Tibial artery (tissue), 4 donors: ENCODE measurements around the gene NEDD1.

Source experiments
- DNase-seq, 2 donors: peaks; one replicate each; pipeline ENCODE4 v3.0.0-alpha.2; 2019
- H3K27ac ChIP-seq, 2 donors: fragments of 200-600 bp; sonication (generic) in 1 of 2; 1 replicate in 1 of 2; 2 replicates in 1 of 2; pipeline ENCODE4 v1.5.1; 2018 to 2019; ENCODE audit warnings: mild to moderate bottlenecking in 1 of 2
- H3K27me3 ChIP-seq, 2 donors: fragments of 200-600 bp; sonication (generic) in 1 of 2; one replicate each; pipeline versions ENCODE4 v1.5.1 to v1.6.0; 2016 to 2019
- H3K36me3 ChIP-seq, 3 donors: fragments of 200-600 bp; sonication (generic) in 2 of 3; one replicate each; pipeline ENCODE4 v1.5.1; 2016 to 2019; ENCODE audit warnings: mild to moderate bottlenecking in 2 of 3
- H3K4me1 ChIP-seq, 4 donors: fragments of 200-600 bp; sonication (generic) in 2 of 4; 1 replicate in 3 of 4; 2 replicates in 1 of 4; pipeline ENCODE4 v1.5.1; 2016 to 2019
- H3K4me3 ChIP-seq, 2 donors: fragments of 200-600 bp; sonication (generic) in 1 of 2; 1 replicate in 1 of 2; 2 replicates in 1 of 2; pipeline ENCODE4 v1.5.1; 2018 to 2019; ENCODE audit warnings: mild to moderate bottlenecking in 2 of 2
- H3K9me3 ChIP-seq, 3 donors: fragments of 200-600 bp; sonication (generic) in 1 of 3; one replicate each; pipeline ENCODE4 v1.5.1; 2016 to 2019
- intact Hi-C: fragments of 100-400 bp; cut with DNase I; formaldehyde crosslinking; loops from one replicate; pipeline ENCODE4 v1.15.0; 2023; ENCODE audit warnings: low total_unique reads
- TF ChIP-seq, protein P1 (sequence below), 2 experiments: fragments of 200-600 bp in 1 of 2; fragments of 450-650 bp in 1 of 2; IDR thresholded peaks; one replicate each; pipeline ENCODE4 v1.5.1; 2017 to 2019; ENCODE audit warnings: antibody characterized with exemption in 2 of 2, mild to moderate bottlenecking in 1 of 2, moderate library complexity in 1 of 2

Gene NEDD1

DNA sequence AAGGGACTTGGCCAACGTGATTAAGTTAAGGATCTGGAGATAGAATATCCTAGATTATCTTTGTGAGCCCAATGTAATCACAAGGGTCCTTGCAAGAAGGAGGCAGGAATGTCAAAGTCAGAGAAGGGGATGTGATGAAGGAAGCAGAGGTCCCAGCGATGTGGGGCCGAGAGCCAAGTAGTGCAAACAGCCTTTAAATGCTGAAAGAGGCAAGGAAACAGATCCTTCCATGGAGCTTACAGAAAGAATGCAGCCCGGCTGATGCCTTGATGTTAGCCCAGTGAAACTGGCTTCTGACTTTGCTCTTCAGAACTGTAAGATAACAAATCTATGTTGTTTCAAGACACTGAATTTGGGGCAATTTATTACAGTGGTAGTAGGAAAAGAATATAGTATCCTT lies 74.9 kb downstream of the NEDD1 start:
- Histone ChIP-seq H3K27me3 (peaks cover 0 to 15% of the 10 kb centered on the region in 2 donors), H3K9me3 (no peaks in the 10 kb centered on the region), H3K36me3 (no peaks in the 10 kb centered on the region), H3K4me1 (peaks cover 0 to 17% (median 9%) of the 10 kb centered on the region in 4 donors), H3K4me3 (no peak overlapping the region), H3K27ac (no peak overlapping the region)
- intact Hi-C loops, result loop anchor here (10.0 kb wide), 1 partner anchor 407 kb away; no protein-coding TSS in a partner anchor
- no peak for DNase-seq
- TF ChIP-seq, protein P1, sequence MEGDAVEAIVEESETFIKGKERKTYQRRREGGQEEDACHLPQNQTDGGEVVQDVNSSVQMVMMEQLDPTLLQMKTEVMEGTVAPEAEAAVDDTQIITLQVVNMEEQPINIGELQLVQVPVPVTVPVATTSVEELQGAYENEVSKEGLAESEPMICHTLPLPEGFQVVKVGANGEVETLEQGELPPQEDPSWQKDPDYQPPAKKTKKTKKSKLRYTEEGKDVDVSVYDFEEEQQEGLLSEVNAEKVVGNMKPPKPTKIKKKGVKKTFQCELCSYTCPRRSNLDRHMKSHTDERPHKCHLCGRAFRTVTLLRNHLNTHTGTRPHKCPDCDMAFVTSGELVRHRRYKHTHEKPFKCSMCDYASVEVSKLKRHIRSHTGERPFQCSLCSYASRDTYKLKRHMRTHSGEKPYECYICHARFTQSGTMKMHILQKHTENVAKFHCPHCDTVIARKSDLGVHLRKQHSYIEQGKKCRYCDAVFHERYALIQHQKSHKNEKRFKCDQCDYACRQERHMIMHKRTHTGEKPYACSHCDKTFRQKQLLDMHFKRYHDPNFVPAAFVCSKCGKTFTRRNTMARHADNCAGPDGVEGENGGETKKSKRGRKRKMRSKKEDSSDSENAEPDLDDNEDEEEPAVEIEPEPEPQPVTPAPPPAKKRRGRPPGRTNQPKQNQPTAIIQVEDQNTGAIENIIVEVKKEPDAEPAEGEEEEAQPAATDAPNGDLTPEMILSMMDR (IDR thresholded peaks at IDR 0.05), result no peak

DNA sequence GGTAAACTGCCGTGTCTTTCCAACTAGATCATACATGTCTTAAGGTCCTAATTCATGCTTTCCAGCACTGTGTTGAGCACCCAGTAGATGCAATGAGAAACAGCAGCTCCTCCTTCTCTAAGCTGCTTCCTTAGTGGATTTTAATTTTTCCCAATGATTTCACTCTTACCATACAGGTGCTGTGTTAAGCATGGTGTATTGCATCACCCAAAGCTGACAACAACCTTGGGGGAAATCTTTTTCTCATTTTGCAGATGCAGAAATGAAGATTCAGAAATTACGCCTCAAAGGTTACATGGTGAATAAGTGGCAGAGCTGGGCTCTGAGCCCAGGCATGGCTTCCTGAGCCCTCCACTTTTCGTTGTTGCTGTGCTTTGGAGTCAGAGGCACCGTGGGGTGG lies 75.6 kb downstream of the NEDD1 start:
- H3K36me3 ChIP-seq, result no peaks in the 10 kb centered on the region
- no peak for DNase-seq
- intact Hi-C loops, result loop anchor here (10.0 kb wide), 1 partner anchor 408 kb away; no protein-coding TSS in a partner anchor
- H3K4me3 ChIP-seq, result no peak overlapping the region
- no peaks in the 10 kb centered on the region for H3K9me3 ChIP-seq
- peaks cover 0 to 17% (median 9%) of the 10 kb centered on the region in 4 donors for H3K4me1 ChIP-seq
- TF ChIP-seq, protein P1 (IDR thresholded peaks at IDR 0.05), result no peak
- no peak overlapping the region for H3K27ac ChIP-seq
- H3K27me3 ChIP-seq, result peaks cover 0 to 15% of the 10 kb centered on the region in 2 donors

DNA sequence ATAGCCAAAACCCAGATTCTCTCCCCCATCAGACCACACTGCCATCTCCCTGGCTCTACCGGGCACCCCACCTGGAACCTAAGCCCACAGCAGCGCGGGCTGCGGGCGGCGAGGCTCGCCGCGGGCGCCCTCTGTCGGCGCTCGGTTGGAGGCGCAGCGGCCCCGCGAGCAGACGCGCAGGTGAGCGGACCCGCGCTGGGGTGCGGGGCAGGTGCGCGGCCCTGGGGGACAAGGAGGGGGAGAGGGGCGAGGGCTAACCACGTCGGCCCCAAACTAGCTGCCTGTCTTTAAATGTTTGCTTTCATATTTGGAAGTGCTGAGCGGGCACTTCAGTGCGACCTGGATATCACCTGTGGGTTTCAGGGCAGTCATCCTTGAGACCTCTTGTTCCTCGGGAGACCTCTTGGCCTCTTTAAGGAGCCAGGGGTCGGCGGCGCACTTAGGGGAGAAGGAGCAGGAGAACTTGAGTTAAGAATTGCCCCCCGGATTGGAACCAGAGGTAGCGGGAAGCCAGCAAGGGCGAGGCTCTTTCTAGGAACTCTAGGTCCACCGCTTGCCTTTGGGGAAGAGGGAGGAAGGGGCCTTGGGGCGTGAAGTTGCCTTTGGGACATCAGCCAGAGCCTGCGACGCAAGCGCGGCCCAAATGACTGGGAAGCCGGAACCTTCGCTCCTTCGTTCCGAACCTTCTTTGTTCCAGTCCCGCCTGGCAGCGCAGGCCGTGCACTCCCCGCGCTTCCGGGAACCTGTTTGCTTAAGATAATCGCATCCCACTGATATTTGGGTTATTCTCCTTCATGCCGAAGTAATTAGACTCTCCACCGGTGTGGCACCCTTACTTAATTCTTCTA lies 78.7 kb downstream of the NEDD1 start:
- TF ChIP-seq, protein P1 (IDR thresholded peaks at IDR 0.05), result peak; percentile 54 to 65
- Histone ChIP-seq H3K4me1 (peaks cover 0 to 17% (median 9%) of the 10 kb centered on the region in 4 donors), H3K4me3 (peak overlapping the region; percentile 39 to 51), H3K9me3 (no peaks in the 10 kb centered on the region), H3K36me3 (no peaks in the 10 kb centered on the region), H3K27me3 (peaks cover 0 to 15% of the 10 kb centered on the region in 2 donors), H3K27ac (no peak overlapping the region)
- intact Hi-C loops, result loop anchor here (10.0 kb wide), 1 partner anchor 411 kb away; no protein-coding TSS in a partner anchor
- no peak for DNase-seq

DNA sequence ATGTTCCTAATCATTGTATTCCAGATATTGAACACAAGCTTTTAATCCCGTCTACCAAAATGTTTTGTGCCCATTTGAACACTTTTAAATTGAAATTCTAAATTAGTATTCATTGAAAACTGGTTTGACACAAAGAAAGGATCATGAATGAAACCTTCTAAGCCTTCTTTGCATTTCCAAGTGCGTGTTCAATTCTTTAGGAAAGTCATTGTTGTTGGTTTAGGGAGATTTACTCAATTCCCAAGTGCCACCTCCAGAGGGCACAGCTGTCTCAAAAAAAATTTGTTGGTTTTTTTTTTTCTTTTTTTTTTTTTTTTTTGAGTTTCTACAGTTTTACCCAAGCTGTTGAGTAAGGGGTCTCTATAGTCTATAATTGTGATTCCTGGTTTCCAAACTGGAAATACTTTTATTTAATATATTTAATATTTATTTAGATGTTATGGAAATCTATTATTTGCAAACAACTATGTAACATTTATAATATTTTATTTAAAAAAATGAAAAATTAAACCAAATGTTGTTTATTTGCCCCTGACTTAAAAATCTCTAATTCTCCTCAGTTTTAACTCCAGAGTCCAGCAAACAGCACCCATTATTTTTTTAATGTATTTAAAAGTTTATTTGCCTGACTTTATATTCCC lies 79.9 kb downstream of the NEDD1 start:
- Histone ChIP-seq H3K9me3 (no peaks in the 10 kb centered on the region), H3K4me1 (peaks cover 0 to 11% (median 9%) of the 10 kb centered on the region in 4 donors), H3K4me3 (no peak overlapping the region), H3K27ac (no peak overlapping the region), H3K27me3 (peaks cover 0 to 15% of the 10 kb centered on the region in 2 donors), H3K36me3 (no peaks in the 10 kb centered on the region)
- intact Hi-C loops, result loop anchor here (10.0 kb wide), 1 partner anchor 412 kb away; no protein-coding TSS in a partner anchor
- DNase-seq, result no peak
- TF ChIP-seq, protein P1 (IDR thresholded peaks at IDR 0.05), result peak; percentile 11 to 12

DNA sequence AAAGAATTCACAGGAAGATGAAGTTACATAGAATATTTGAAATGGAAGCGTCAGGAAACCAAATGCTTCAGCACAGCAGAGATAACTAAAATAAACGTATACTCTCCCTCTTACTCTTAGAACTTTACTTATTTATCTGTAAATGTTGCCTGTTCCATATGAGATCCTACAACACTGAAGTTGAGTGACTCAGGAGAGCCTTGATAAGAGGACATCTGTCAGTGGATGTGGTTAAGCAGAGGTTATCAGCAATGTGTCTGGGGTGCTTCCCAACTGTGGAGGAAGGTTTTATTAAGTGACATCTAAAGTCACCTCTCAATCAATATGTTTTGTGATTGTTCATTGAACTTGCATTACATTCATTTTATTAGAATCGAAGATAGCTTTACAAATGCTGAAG lies 81.9 kb downstream of the NEDD1 start:
- no peak overlapping the region for H3K27ac ChIP-seq
- TF ChIP-seq, protein P1 (IDR thresholded peaks at IDR 0.05), result no peak
- H3K4me1 ChIP-seq, result peaks cover 0 to 11% (median 9%) of the 10 kb centered on the region in 4 donors
- peaks cover 0 to 15% of the 10 kb centered on the region in 2 donors for H3K27me3 ChIP-seq
- H3K36me3 ChIP-seq, result no peaks in the 10 kb centered on the region
- H3K4me3 ChIP-seq, result no peak overlapping the region
- intact Hi-C loops, result loop anchor here (10.0 kb wide), 1 partner anchor 414 kb away; no protein-coding TSS in a partner anchor
- no peak for DNase-seq
- no peaks in the 10 kb centered on the region for H3K9me3 ChIP-seq
